H9 (cell line): ENCODE measurements around the gene CXCR3. TPM values are rescaled to one million over a fixed set of nuclear protein-coding genes. Genes with fewer than 3 reads are reported as not detected.

Experiments used
- DNase-seq: peaks from one replicate; pipeline ENCODE4 v3.0.0-alpha.2; 2017
- H2AFZ ChIP-seq: one replicate; pipeline ENCODE4 v1.6.1; 2013; ENCODE audit warnings: mild to moderate bottlenecking, low read length, control low read depth, moderate library complexity
- H2AK5ac ChIP-seq: 2 replicates; pipeline ENCODE4 v1.6.1; 2013; ENCODE audit warnings: low read length, control low read depth, mixed read lengths; ENCODE audit not compliant: insufficient read length
- H2BK120ac ChIP-seq: one replicate; pipeline ENCODE4 v1.6.1; 2013; ENCODE audit warnings: low read depth, mild to moderate bottlenecking, low read length, control low read depth, inconsistent platforms; ENCODE audit not compliant: poor library complexity, severe bottlenecking
- H2BK12ac ChIP-seq: 2 replicates; pipeline ENCODE4 v1.6.1; 2013; ENCODE audit warnings: low read length, control low read depth, mixed read lengths, low read depth; ENCODE audit not compliant: insufficient read length
- H2BK15ac ChIP-seq: 2 replicates; pipeline ENCODE4 v1.6.1; 2013; ENCODE audit warnings: low read depth, low read length, control low read depth
- H2BK20ac ChIP-seq: one replicate; pipeline ENCODE4 v1.6.1; 2013; ENCODE audit warnings: low read depth, mild to moderate bottlenecking, low read length, control low read depth, inconsistent platforms; ENCODE audit not compliant: poor library complexity, severe bottlenecking
- H2BK5ac ChIP-seq: 2 replicates; pipeline ENCODE4 v1.6.1; 2013; ENCODE audit warnings: low read length, control low read depth, mixed read lengths; ENCODE audit not compliant: insufficient read length
- H3K14ac ChIP-seq: 2 replicates; pipeline ENCODE4 v1.6.1; 2013; ENCODE audit warnings: low read length, control low read depth; ENCODE audit not compliant: insufficient read depth
- H3K18ac ChIP-seq: 2 replicates; pipeline ENCODE4 v1.6.1; 2013; ENCODE audit warnings: low read depth, mild to moderate bottlenecking, mixed read lengths, low read length, control low read depth; ENCODE audit not compliant: insufficient read length
- H3K23ac ChIP-seq: 2 replicates; pipeline ENCODE4 v1.6.1; 2013; ENCODE audit warnings: low read length, control low read depth, mixed read lengths, low read depth; ENCODE audit not compliant: insufficient read length
- H3K23me2 ChIP-seq: 2 replicates; pipeline ENCODE4 v1.6.1; 2013; ENCODE audit warnings: low read depth, mild to moderate bottlenecking, mixed read lengths, low read length, control low read depth; ENCODE audit not compliant: insufficient read length, poor library complexity, severe bottlenecking
- H3K27ac ChIP-seq: 2 replicates; pipeline ENCODE4 v1.5.1; 2013; ENCODE audit warnings: low read length, control low read depth, mixed read lengths, low read depth; ENCODE audit not compliant: insufficient read length
- H3K27me3 ChIP-seq: 2 replicates; pipeline ENCODE4 v1.6.1; 2013; ENCODE audit warnings: low read length, control low read depth, inconsistent platforms; ENCODE audit not compliant: insufficient read depth
- H3K4ac ChIP-seq: 2 replicates; pipeline ENCODE4 v1.6.1; 2013; ENCODE audit warnings: low read depth, mild to moderate bottlenecking, control low read depth, inconsistent platforms, low read length, moderate library complexity
- H3K4me1 ChIP-seq: 2 replicates; pipeline ENCODE4 v1.6.1; 2013; ENCODE audit warnings: low read length, control low read depth, inconsistent platforms; ENCODE audit not compliant: insufficient read depth
- H3K4me2 ChIP-seq: 2 replicates; pipeline ENCODE4 v1.6.1; 2013; ENCODE audit warnings: low read length, control low read depth, mixed read lengths; ENCODE audit not compliant: insufficient read length, insufficient read depth
- H3K56ac ChIP-seq: 2 replicates; pipeline ENCODE4 v1.6.1; 2013; ENCODE audit warnings: low read depth, mild to moderate bottlenecking, mixed read lengths, low read length, control low read depth; ENCODE audit not compliant: insufficient read length
- H3K79me1 ChIP-seq: 2 replicates; pipeline ENCODE4 v1.6.1; 2013; ENCODE audit warnings: low read depth, mild to moderate bottlenecking, moderate library complexity, low read length, control low read depth, inconsistent platforms; ENCODE audit not compliant: insufficient read depth, poor library complexity, severe bottlenecking
- H3K79me2 ChIP-seq: 2 replicates; pipeline ENCODE4 v1.6.1; 2013; ENCODE audit warnings: low read length, control low read depth, inconsistent platforms; ENCODE audit not compliant: insufficient read depth
- H3K9ac ChIP-seq: 2 replicates; pipeline ENCODE4 v1.6.1; 2013; ENCODE audit warnings: low read length, control low read depth, mixed read lengths; ENCODE audit not compliant: insufficient read length; ENCODE audit errors: extremely low read depth
- H3K9me3 ChIP-seq: one replicate; pipeline ENCODE4 v1.6.1; 2013; ENCODE audit warnings: low read depth, low read length, inconsistent platforms; ENCODE audit not compliant: control insufficient read depth
- H3T11ph ChIP-seq: one replicate; pipeline ENCODE4 v1.6.1; 2013; ENCODE audit warnings: mild to moderate bottlenecking, low read length, control low read depth, inconsistent platforms
- H4K20me1 ChIP-seq: one replicate; pipeline ENCODE4 v1.6.1; 2013; ENCODE audit not compliant: control insufficient read depth, insufficient read length, insufficient read depth
- H4K5ac ChIP-seq: 2 replicates; pipeline ENCODE4 v1.6.1; 2013; ENCODE audit warnings: low read depth, mild to moderate bottlenecking, mixed read lengths, low read length, control low read depth; ENCODE audit not compliant: insufficient read length
- H4K8ac ChIP-seq: replicated peaks from 2 replicates; pipeline ENCODE4 v1.6.1; 2013; ENCODE audit warnings: low read length, control low read depth, mixed read lengths, low read depth; ENCODE audit not compliant: insufficient read length
- H4K91ac ChIP-seq: 2 replicates; pipeline ENCODE4 v1.6.1; 2013; ENCODE audit warnings: low read depth, mild to moderate bottlenecking, moderate library complexity, mixed read lengths, low read length, control low read depth; ENCODE audit not compliant: insufficient read length
- H3K27ac Mint-ChIP-seq, 3 experiments: 2 replicates in 2 of 3; 3 replicates in 1 of 3; pipeline ENCODE4 v1.8.0; 2020 to 2021; ENCODE audit warnings: mixed read lengths in 3 of 3, mild to moderate bottlenecking in 1 of 3, moderate library complexity in 1 of 3
- H3K27me3 Mint-ChIP-seq: 2 replicates; pipeline ENCODE4 v1.8.0; 2021; ENCODE audit warnings: low read depth, mild to moderate bottlenecking, moderate library complexity, mixed read lengths
- H3K36me3 Mint-ChIP-seq, 3 experiments: 2 replicates in 2 of 3; 3 replicates in 1 of 3; pipeline ENCODE4 v1.8.0; 2020 to 2021; ENCODE audit warnings: low read depth in 3 of 3, mixed read lengths in 3 of 3; ENCODE audit not compliant: insufficient read depth in 1 of 3
- H3K4me1 Mint-ChIP-seq, 2 experiments: 2 replicates each; pipeline ENCODE4 v1.8.0; 2020; ENCODE audit warnings: mixed read lengths in 2 of 2
- H3K4me3 Mint-ChIP-seq, 2 experiments: 2 replicates in 1 of 2; 3 replicates in 1 of 2; pipeline ENCODE4 v1.8.0; 2020 to 2021; ENCODE audit warnings: mild to moderate bottlenecking in 2 of 2, mixed read lengths in 2 of 2, moderate library complexity in 1 of 2
- H3K9me3 Mint-ChIP-seq, 2 experiments: 2 replicates in 1 of 2; 3 replicates in 1 of 2; pipeline ENCODE4 v1.8.0; 2020; ENCODE audit warnings: mild to moderate bottlenecking in 2 of 2, mixed read lengths in 2 of 2, moderate library complexity in 1 of 2
- WGBS: extraction: QIAGEN DNeasy Blood & Tissue Kit; methylation state at CpG from one replicate; pipeline ENCODE4 v1.1.7; 2013; ENCODE audit warnings: missing lambda C conversion rate, low lambda C conversion rate, mixed read lengths; ENCODE audit not compliant: insufficient read length; ENCODE audit errors: extremely low coverage; 5-methylcytosine and 5-hydroxymethylcytosine counted together
- total RNA-seq: library from RNA; stranded (reverse); gene quantifications from 2 replicates; pipeline ENCODE4 v1.2.1, GENCODE V29; 2021
- TF ChIP-seq, protein P1 (sequence below): fragments of 200-600 bp; sonication (generic); conservative IDR thresholded peaks from 3 replicates; pipeline ENCODE4 v1.8.0; 2021; ENCODE audit warnings: antibody characterized with exemption, mild to moderate bottlenecking

CXCR3 gene
- total RNA-seq, 1 experiment from 2014 or later, result not detected

DNA sequence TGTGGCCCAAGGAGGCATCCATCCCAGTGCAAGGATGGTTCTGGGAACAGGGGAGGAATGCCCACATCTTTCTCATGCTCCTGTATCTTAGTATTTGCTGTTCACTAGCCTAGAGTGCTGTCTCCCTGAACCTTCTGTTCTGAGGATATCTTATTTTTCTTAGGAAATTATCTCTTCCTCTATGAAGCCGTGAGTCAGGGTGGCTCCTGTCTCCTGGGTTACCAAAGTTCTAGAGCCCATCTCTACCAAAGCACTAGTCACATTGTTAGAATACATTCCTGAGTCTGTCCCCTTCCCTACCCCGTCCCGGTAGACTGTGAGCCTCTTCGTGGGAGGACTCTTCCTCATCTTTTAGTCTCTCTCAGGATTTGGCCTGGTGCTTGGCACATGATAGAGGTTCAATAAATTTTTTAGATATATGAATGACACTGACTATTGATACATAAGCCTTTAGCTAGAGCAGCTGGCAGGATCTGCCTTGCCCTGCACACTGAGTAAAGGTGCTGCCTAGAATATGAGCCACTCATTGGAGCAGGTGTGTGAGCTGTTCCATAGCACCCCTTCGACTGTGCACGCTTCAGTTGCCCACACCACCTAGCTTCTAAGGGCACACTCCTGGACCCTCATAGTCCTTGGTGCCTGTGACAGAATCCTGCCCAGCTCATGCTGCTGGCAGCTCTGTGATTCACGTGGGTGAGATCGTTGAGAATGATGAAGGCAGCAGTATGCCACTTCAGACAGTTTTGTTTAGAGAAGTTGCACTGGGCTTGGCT, 13.3 kb downstream of the CXCR3 start:
- Histone ChIP-seq H4K8ac (no peak overlapping the region), H2BK15ac (no peak overlapping the region), H3K4me1 (no peaks in the 10 kb centered on the region), H3K18ac (no peak overlapping the region), H4K20me1 (no peaks in the 10 kb centered on the region), H3K79me2 (no peaks in the 10 kb centered on the region), H2AFZ (no peak overlapping the region), H4K91ac (no peak overlapping the region), H3K4ac (no peak overlapping the region), H3K27me3 (no peaks in the 10 kb centered on the region), H2BK12ac (no peak overlapping the region), H3K27ac (no peak overlapping the region), H2BK5ac (no peak overlapping the region), H3K23me2 (no peaks in the 10 kb centered on the region), H3K4me2 (no peak overlapping the region), H2BK20ac (no peak overlapping the region), H3K79me1 (no peaks in the 10 kb centered on the region), H3K56ac (no peak overlapping the region), H3K9me3 (peaks cover 60% of the 10 kb centered on the region), H3K9ac (no peak overlapping the region), H4K5ac (no peak overlapping the region), H3T11ph (no peak overlapping the region), H3K23ac (no peak overlapping the region), H3K14ac (no peak overlapping the region), H2BK120ac (no peak overlapping the region), H2AK5ac (no peak overlapping the region)
- TF ChIP-seq, protein P1, sequence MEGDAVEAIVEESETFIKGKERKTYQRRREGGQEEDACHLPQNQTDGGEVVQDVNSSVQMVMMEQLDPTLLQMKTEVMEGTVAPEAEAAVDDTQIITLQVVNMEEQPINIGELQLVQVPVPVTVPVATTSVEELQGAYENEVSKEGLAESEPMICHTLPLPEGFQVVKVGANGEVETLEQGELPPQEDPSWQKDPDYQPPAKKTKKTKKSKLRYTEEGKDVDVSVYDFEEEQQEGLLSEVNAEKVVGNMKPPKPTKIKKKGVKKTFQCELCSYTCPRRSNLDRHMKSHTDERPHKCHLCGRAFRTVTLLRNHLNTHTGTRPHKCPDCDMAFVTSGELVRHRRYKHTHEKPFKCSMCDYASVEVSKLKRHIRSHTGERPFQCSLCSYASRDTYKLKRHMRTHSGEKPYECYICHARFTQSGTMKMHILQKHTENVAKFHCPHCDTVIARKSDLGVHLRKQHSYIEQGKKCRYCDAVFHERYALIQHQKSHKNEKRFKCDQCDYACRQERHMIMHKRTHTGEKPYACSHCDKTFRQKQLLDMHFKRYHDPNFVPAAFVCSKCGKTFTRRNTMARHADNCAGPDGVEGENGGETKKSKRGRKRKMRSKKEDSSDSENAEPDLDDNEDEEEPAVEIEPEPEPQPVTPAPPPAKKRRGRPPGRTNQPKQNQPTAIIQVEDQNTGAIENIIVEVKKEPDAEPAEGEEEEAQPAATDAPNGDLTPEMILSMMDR, result no peak
- Mint-ChIP-seq H3K36me3 (peaks cover 33 to 55% (median 50%) of the 10 kb centered on the region in 3 experiments), H3K27ac (no peak overlapping the region), H3K4me1 (no peaks in the 10 kb centered on the region), H3K4me3 (no peak overlapping the region), H3K27me3 (no peaks in the 10 kb centered on the region), H3K9me3 (peaks cover 66 to 75% of the 10 kb centered on the region in 2 experiments)
- no peak for DNase-seq
- no CpG with 5 or more reads among the region's 8 CpGs for WGBS
